HG03196 (cell line): ENCODE measurements around the gene ORC1.

Source experiments
- ATAC-seq: cut with Tn5 transposase; IDR thresholded peaks from one replicate; pipeline ENCODE4 v1.9.1; 2021; ENCODE audit not compliant: unreplicated experiment

Gene ORC1

DNA sequence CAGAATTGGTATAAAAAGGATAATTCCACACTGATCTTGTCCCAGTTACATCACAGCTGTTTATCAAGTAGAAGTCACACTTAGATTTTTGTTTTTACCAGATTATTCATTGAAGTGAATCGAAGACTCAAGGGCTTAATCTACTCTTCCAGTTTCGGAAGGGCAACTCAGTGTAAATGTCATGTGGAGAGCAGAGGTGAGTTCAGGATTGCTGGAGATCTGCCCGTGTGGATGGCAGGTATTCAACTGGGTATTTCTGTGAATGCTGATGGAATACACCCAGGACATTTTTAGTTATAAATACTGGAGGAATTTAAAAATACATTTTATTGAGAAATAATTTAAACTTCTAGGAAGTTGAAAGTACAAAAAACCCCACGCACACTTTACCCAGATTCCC lies 57.6 kb downstream of the ORC1 start:
- no peak for ATAC-seq

- ATAC-seq, result no peak
These were observed 59.0 kb downstream of the ORC1 start for GRCh38 chr1:52345252-52345651.

DNA sequence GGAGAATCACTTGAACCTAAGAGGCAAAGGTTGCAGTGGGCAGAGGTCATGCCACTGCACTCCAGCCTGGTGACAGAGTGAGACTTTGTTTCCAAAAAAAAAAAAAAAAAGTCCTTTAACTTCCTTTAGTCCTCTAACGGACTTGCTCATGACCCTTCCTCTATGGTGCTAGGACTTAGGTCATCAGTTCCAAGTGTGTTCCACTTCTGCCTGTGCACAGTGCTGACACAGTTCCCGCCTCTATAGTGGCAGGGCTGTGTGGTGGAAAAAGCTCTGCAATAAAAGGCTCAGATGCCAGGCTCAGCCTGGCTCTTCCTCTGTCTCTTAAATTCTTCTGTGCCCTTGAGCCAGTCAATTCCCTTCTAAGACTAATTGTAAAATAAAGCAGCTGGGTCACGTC lies 60.2 kb downstream of the ORC1 start:
- ATAC-seq, result no peak

GRCh38 chr1:52341655-52342260 lies 62.5 kb downstream of the ORC1 start:
- no peak for ATAC-seq

DNA sequence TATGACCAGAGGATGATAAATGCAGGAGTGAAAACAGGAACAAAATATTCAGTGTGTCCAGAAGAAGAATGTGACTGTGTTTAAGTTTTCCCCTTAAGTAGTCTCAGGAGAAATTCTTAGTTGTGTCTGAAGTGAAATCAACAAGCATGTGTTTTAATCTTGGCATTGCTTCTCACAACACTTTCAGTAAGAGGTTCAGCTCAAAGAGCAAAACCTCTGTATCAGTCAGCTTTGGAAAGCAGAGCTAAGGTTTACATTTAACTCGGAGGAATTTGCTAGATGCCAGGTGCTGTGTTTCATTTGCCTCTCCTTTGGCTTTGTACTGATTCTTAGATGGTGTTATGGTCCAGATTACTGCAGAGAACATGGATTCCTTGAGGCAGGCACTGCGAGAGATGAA lies 66.8 kb downstream of the ORC1 start:
- ATAC-seq, result no peak

DNA sequence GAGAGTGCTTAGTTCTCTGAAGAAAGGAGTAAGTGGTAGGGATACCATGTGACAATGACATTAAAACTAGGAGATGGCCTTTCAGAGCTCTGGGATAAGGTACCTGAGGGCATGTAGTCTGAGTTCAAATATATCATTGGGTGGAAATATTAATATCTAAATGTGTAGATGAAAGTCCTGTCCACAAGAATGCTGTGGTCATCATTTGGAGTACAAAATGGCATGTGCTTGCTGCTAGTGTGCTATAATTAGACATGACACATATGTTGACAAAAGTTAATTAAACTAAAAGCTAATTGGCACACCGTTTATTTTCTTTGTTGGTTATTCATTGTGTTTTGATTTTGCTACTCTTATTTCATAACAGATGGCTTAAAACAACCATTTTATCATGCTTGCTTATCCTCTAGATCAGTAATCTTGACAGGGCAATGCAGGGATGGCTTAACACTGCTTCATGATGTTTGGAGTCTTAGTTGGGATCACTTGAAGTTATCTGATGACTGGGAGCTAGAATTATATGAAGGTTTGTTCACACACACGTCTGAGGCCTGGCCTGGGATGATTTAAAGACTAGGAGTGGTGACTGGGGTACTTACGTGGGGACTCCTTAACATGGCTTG lies 69.2 kb downstream of the ORC1 start:
- ATAC-seq, result no peak

DNA sequence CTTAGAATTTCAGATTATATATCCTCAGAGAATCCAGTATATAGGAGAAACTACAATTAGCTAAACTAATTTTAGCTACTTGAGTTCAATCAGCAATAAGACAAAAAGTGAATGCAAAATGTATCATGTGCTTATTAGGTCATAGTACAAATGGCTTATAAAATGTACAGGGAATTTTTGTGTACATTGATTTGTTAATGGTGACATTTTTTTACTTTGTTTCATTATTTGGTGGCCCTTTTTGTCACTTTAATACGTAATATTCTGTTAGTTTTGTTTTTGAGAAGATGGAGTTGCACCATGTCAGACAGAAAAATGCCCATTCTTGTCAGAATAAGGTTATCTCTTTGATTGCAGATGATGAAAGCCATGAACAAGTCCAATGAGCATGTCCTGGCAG lies 71.8 kb downstream of the ORC1 start:
- ATAC-seq, result no peak

DNA sequence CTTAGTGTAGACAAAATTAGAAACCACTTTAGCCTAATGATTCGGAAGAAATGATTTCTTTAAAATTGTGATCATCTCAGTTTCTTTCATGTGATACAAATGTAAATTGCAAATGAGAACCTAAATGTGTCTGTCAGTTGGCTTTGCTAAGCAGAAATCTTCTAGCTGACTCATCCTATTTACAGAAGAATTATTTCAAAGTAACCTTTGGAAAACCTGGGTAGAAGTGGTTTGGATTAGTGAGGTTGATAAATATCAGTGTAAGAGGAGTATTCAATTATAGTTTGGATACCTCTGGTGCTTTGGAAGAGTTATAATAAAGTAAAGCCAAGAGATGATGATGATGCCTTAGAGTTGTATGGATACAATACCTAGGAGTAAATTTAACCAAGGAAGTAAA lies 75.6 kb downstream of the ORC1 start:
- no peak for ATAC-seq

DNA sequence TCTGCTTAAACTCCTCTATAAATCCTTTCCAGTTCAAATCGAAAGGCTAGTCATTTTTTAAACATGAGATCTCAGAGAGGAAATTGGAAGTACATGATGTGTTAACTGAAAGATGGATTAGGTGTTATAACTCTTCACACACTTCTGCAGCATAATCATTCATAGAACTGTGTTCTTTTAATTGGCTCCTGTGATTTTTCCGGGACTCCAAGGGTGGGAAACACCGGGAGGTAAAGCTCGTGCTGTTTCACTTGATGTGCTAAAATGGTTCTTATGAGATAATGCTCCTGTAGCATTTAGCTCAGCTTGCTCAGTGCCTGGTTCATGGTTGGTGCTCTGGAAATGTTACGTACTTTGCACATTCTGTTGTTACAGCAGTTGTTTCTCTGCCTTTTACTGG lies 78.4 kb downstream of the ORC1 start:
- ATAC-seq, result no peak

GRCh38 chr1:52323731-52324130 lies 80.5 kb downstream of the ORC1 start:
- no peak for ATAC-seq
